Glutamatergic neuron (in vitro differentiated cells): ENCODE results near the gene ADCY10. TPM values are rescaled to one million over a fixed set of nuclear protein-coding genes. Genes with fewer than 3 reads are reported as not detected.
"Not testable (repeated sequence)": the region's sequence is repeated elsewhere in the genome, so short reads cannot be mapped to it uniquely, and the experiment has no call there.

Experiments
- DNase-seq: peaks from one replicate; pipeline ENCODE4 v3.0.0; 2022
- H3K27ac Mint-ChIP-seq: one replicate; pipeline ENCODE4 v1.8.0; 2020; ENCODE audit warnings: mild to moderate bottlenecking, mixed read lengths, inconsistent platforms; ENCODE audit not compliant: unreplicated experiment
- H3K27me3 Mint-ChIP-seq: one replicate; pipeline ENCODE4 v1.8.0; 2020; ENCODE audit warnings: mild to moderate bottlenecking, moderate library complexity, mixed read lengths, inconsistent platforms; ENCODE audit not compliant: unreplicated experiment
- H3K36me3 Mint-ChIP-seq: one replicate; pipeline ENCODE4 v1.8.0; 2020; ENCODE audit warnings: mild to moderate bottlenecking, mixed read lengths, inconsistent platforms; ENCODE audit not compliant: unreplicated experiment
- H3K4me1 Mint-ChIP-seq: one replicate; pipeline ENCODE4 v1.8.0; 2020; ENCODE audit warnings: mild to moderate bottlenecking, low read depth, mixed read lengths, inconsistent platforms; ENCODE audit not compliant: unreplicated experiment
- H3K4me3 Mint-ChIP-seq: one replicate; pipeline ENCODE4 v1.8.0; 2020; ENCODE audit warnings: mild to moderate bottlenecking, mixed read lengths, inconsistent platforms; ENCODE audit not compliant: unreplicated experiment
- H3K9me3 Mint-ChIP-seq: one replicate; pipeline ENCODE4 v1.8.0; 2020; ENCODE audit warnings: mild to moderate bottlenecking, moderate library complexity, mixed read lengths, inconsistent platforms; ENCODE audit not compliant: unreplicated experiment
- CTCF ChIP-seq: fragments of 200-600 bp; sonication (generic); IDR thresholded peaks from one replicate; pipeline ENCODE4 v1.5.0; 2021; ENCODE audit not compliant: partially characterized antibody, unreplicated experiment
- total RNA-seq: library from RNA; stranded (reverse); fragmentation: NEBNext Ultra II Directional; extraction: Animal tissue kit (Norgen Biotek cat#: 25700); gene quantifications from one replicate; pipeline ENCODE4 v1.2.1, GENCODE V29; 2021; ENCODE audit not compliant: unreplicated experiment

ADCY10 gene
- total RNA-seq, 1 donor from 2014 or later = 0.07 TPM

DNA sequence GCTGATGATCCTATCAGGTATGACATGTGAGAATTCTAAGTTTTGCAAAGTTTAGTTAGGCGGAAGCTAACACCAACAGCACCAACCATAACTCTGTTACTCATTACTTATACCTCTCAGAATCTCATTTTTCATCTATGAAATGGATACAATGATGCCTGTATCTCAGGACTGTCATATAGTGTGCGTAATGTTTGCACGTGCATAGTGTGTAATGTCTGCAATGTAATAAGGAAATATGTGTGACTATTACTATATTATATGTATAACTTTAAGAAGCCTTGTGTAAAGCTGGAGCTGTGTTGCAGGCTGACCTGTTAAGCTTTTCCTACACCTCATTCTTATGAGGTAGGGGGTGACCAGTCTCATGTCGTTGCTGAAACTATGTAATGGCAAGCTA lies 13.0 kb downstream of the ADCY10 start:
- Mint-ChIP-seq H3K4me3 (no peak overlapping the region), H3K4me1 (peaks cover 16% of the 10 kb centered on the region), H3K36me3 (no peaks in the 10 kb centered on the region), H3K27ac (no peak overlapping the region), H3K9me3 (peaks cover 2% of the 10 kb centered on the region), H3K27me3 (peaks cover 2% of the 10 kb centered on the region)
- no peak for DNase-seq
- TF ChIP-seq CTCF = no peak

GRCh38 chr1:167899253-167899681 lies 14.7 kb downstream of the ADCY10 start:
- Mint-ChIP-seq H3K27ac (no peak overlapping the region), H3K27me3 (peaks cover 2% of the 10 kb centered on the region), H3K4me1 (peaks cover 3% of the 10 kb centered on the region), H3K9me3 (peaks cover 2% of the 10 kb centered on the region), H3K4me3 (no peak overlapping the region), H3K36me3 (no peaks in the 10 kb centered on the region)
- DNase-seq = no peak
- no peak for TF ChIP-seq CTCF

GRCh38 chr1:167898578-167899222 lies 15.2 kb downstream of the ADCY10 start:
- no peak for TF ChIP-seq CTCF
- H3K9me3 Mint-ChIP-seq = peaks cover 2% of the 10 kb centered on the region
- peaks cover 2% of the 10 kb centered on the region for H3K27me3 Mint-ChIP-seq
- H3K27ac Mint-ChIP-seq = no peak overlapping the region
- H3K36me3 Mint-ChIP-seq = no peaks in the 10 kb centered on the region
- no peak for DNase-seq
- H3K4me3 Mint-ChIP-seq = no peak overlapping the region
- H3K4me1 Mint-ChIP-seq = peaks cover 3% of the 10 kb centered on the region

- no peak for TF ChIP-seq CTCF
- Mint-ChIP-seq H3K4me1 (no peaks in the 10 kb centered on the region), H3K27ac (no peak overlapping the region), H3K4me3 (no peak overlapping the region), H3K36me3 (no peaks in the 10 kb centered on the region), H3K27me3 (peaks cover 2% of the 10 kb centered on the region), H3K9me3 (peaks cover 2% of the 10 kb centered on the region)
- DNase-seq = no peak
Measured at GRCh38 chr1:167893798-167894197, 20.1 kb downstream of the ADCY10 start.

DNA sequence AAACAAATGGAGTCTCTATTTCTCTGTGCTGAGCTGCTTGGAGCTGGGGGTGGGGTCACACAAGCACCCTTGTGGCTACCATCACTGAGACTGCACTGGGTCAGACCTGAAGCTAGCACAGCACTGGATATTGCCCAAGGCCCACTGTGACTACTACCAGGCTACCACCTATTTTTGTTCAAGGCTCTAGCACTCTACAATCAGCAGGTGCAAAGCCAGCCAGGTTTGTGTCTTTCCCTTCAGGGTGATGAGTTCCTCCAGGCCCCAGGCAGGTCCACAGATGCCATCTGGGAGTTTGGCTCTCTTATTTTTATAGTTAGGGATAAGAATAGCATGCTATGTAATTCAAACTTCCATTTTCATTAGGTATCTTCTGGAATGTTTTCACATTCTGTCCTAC lies 23.5 kb downstream of the ADCY10 start:
- Mint-ChIP-seq H3K27me3 (no peaks in the 10 kb centered on the region), H3K9me3 (peaks cover 2% of the 10 kb centered on the region), H3K27ac (no peak overlapping the region), H3K4me1 (no peaks in the 10 kb centered on the region), H3K4me3 (no peak overlapping the region), H3K36me3 (peaks cover under 1% of the 10 kb centered on the region)
- no peak for TF ChIP-seq CTCF
- DNase-seq = no peak

DNA sequence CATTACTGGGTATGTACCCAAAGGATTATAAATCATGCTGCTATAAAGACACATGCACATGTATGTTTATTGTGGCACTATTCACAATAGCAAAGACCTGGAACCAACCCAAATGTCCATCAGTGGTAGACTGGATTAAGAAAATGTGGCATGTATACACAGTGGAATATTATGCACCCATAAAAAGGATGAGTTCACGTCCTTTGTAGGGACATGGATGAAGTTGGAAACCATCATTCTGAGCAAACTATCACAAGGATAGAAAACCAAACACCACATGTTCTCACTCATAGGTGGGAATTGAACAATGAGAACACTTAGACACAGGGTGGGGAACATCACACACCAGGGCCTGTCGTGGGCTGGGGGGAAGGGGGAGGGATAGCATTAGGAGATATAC lies 26.7 kb downstream of the ADCY10 start:
- H3K27ac Mint-ChIP-seq, H3K4me1 Mint-ChIP-seq, DNase-seq, H3K9me3 Mint-ChIP-seq, H3K4me3 Mint-ChIP-seq, H3K36me3 Mint-ChIP-seq, H3K27me3 Mint-ChIP-seq: not testable (repeated sequence)
